Naive B cell (primary cell): Measurements from ENCODE around the gene TEX26. TPM values are rescaled to one million over a fixed set of nuclear protein-coding genes. Genes with fewer than 3 reads are reported as not detected.
A peak's percentile ranks its signal among the peaks of the same experiment; 100 is the strongest.

ENCODE experiments used
- ATAC-seq, 2 donors: fragments of 150-1000 bp; cut with Tn5 transposase; 2 replicates each; pipeline ENCODE4 v1.10.0; 2021; ENCODE audit warnings: low read depth in 2 of 2, mild to moderate bottlenecking in 2 of 2, moderate library complexity in 2 of 2
- DNase-seq: peaks from one replicate; pipeline ENCODE4 v3.0.0; 2022
- H3K27ac Mint-ChIP-seq, 6 donors: one replicate each; pipeline ENCODE4 v1.8.0; 2020 to 2022; ENCODE audit warnings: mild to moderate bottlenecking in 6 of 6, mixed read lengths in 6 of 6, moderate library complexity in 5 of 6, inconsistent platforms in 2 of 6
- H3K27me3 Mint-ChIP-seq, 3 donors: one replicate each; pipeline ENCODE4 v1.8.0; 2021 to 2022; ENCODE audit warnings: mixed read lengths in 3 of 3, mild to moderate bottlenecking in 1 of 3
- H3K36me3 Mint-ChIP-seq, 2 donors: one replicate each; pipeline ENCODE4 v1.8.0; 2020 to 2022; ENCODE audit warnings: mixed read lengths in 2 of 2, inconsistent platforms in 1 of 2, mild to moderate bottlenecking in 1 of 2
- H3K4me1 Mint-ChIP-seq, 3 donors: one replicate each; pipeline ENCODE4 v1.8.0; 2020 to 2022; ENCODE audit warnings: mixed read lengths in 3 of 3, inconsistent platforms in 1 of 3, mild to moderate bottlenecking in 1 of 3, moderate library complexity in 1 of 3
- H3K4me3 Mint-ChIP-seq, 8 donors: one replicate each; pipeline ENCODE4 v1.8.0; 2020 to 2022; ENCODE audit warnings: mild to moderate bottlenecking in 8 of 8, mixed read lengths in 8 of 8, moderate library complexity in 8 of 8, inconsistent platforms in 2 of 8
- H3K9me3 Mint-ChIP-seq, 7 donors: one replicate each; pipeline ENCODE4 v1.8.0; 2020 to 2022; ENCODE audit warnings: mixed read lengths in 7 of 7, mild to moderate bottlenecking in 5 of 7, inconsistent platforms in 2 of 7, moderate library complexity in 1 of 7
- polyA plus RNA-seq, 6 donors: library from polyadenylated mRNA; unstranded; fragments of 300-500 nt; fragmentation: Illumina TruSeq; gene quantifications; one replicate each; pipeline ENCODE4 v1.2.3, GENCODE V29; 2021; ENCODE audit warnings: low read depth in 6 of 6

TEX26 gene
- polyA plus RNA-seq, 6 donors from 2014 or later = not detected

DNA sequence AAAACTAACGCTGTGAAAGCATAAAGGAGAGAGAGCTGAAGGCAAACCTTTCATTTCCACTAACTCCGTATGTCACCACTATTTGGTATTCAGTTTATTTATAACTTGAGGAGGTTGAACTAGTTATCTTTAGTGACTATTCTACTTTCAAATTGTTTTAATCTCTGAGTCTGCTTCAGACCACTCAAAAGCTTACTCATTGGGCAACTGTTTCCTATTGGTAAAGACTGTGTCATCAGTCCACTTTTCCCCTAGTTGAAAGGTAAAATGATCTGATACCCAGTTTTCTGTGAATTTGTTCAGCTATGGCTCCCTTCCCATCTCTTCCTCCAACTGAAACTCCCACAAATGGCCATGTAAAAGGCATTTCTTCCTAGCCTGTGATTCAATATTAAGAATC, 39.1 kb downstream of the TEX26 start:
- Mint-ChIP-seq H3K27ac (no peak overlapping the region), H3K4me3 (no peak overlapping the region), H3K36me3 (no peaks in the 10 kb centered on the region), H3K9me3 (no peaks in the 10 kb centered on the region), H3K27me3 (peaks cover 28 to 58% (median 37%) of the 10 kb centered on the region in 3 donors), H3K4me1 (no peaks in the 10 kb centered on the region)
- no peak for DNase-seq
- no peak for ATAC-seq

DNA sequence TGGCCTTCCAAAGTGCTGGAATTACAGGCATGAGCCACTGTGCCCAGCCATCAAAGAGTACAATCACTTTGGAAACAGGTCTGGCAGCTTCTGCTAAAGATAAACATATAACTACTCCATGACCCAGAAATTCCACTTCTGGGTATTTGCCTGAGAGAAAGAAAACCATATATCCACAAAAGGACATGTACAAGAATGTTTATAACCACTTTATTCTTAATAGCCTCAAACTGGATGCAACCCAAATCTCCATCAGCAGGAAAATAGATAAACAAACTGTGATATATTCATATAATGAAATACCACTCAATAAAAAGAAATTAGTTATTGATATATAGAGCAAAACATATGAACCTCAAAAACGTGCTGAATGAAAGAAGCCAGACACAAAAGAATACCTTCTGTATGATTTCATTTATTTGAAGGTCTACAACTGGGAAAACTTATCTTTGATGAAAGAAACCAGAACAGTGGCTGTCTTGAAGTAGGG, 40.5 kb downstream of the TEX26 start:
- no peak for ATAC-seq
- no peak for DNase-seq
- H3K4me3 Mint-ChIP-seq = no peak overlapping the region
- H3K27ac Mint-ChIP-seq = no peak overlapping the region
- no peaks in the 10 kb centered on the region for H3K4me1 Mint-ChIP-seq
- peaks cover 26 to 53% (median 43%) of the 10 kb centered on the region in 3 donors for H3K27me3 Mint-ChIP-seq
- H3K9me3 Mint-ChIP-seq = no peaks in the 10 kb centered on the region
- no peaks in the 10 kb centered on the region for H3K36me3 Mint-ChIP-seq

DNA sequence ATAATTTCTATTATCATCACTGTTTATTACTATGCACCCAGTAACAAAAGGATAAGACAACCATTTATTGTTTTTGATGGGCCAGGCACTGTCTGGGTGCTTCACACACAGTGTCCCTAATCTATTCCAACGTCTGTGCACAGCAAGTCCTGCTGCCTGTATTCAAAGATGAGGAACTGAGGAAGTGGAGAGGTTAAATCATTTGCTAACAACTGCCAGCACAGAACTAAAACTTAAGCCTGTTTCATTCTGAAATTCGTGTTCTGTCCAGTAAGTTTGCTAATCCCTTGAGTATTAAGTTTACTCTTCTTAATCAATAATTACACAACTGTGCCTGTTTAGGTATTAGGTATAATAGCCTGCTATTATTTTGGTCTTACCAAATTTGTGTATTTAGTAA, 41.9 kb downstream of the TEX26 start:
- DNase-seq (no peak), ATAC-seq (no peak)
- Mint-ChIP-seq H3K4me1 (no peaks in the 10 kb centered on the region), H3K27ac (no peak overlapping the region), H3K27me3 (peaks cover 14 to 44% (median 38%) of the 10 kb centered on the region in 3 donors), H3K9me3 (no peaks in the 10 kb centered on the region), H3K36me3 (no peaks in the 10 kb centered on the region), H3K4me3 (no peak overlapping the region)

DNA sequence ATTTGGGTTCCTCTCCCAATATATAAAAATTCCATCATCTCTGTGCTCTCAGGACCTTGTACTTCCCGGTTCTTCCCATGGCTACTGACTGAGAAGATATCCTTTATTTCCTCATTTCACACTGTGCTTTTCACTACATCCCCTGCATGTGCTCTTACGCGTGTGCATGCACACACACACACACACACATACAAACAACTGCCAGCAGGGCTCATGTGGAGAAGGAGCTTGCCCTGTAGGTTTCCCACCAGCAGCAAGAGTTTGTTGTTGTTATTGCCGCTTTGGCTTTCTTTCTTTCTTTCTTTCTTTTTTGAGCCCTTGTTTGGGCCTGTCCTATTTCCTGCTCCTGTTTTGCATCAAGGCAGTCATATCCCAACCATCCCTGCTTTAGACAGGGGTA, 43.6 kb downstream of the TEX26 start:
- peaks cover 9 to 29% (median 28%) of the 10 kb centered on the region in 3 donors for H3K27me3 Mint-ChIP-seq
- H3K4me3 Mint-ChIP-seq = no peak overlapping the region
- H3K36me3 Mint-ChIP-seq = no peaks in the 10 kb centered on the region
- H3K9me3 Mint-ChIP-seq = no peaks in the 10 kb centered on the region
- ATAC-seq = no peak
- no peaks in the 10 kb centered on the region for H3K4me1 Mint-ChIP-seq
- H3K27ac Mint-ChIP-seq = no peak overlapping the region
- no peak for DNase-seq

DNA sequence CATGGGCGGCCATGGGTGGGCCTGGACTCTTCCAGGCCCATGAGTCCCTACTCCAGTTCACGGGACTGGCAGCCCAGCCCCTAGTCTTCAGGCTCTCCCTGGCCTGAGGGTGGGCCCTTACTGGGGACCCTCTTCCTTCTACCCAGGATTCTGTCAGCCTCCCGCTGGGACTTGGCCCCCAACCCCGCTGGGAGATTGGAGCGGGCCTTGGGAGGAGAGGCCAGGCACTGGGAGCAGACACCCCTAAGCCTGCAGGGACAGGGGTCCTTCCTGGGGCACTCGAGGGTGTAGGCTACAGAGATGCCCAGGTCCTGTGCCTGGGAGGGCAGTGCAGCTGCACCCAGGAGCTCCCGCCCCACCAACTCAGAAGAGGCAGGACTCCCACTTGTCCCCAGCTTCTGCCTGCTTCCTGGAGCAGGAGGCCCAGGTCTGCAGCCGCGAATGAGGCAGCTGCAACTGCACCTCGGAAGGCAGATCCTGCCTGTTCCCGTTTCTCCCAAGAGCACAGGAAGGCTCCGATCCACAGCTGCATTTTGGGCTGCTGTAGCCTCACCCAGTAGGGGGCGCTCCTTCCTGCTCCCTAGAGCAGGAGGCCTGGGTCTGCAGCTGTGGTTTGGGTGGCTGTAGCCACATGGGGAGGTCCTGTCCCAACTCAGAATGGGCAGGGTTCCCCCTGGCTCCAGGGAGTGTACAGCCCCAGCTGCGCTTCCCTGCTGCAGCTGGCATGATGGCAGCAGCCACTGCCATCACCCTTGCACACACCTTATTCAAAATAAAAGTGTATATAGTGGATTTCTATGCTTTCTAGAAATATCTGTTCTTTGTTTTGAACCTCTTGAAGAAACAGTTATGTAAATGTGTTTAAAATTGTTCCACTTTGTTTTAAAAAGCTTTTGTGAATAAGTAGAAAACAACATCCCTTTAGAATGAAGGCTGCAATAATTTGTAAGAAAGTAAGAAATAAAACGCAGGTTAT, 46.8 kb downstream of the TEX26 start:
- no peaks in the 10 kb centered on the region for H3K36me3 Mint-ChIP-seq
- peaks cover 0 to 3% (median 0%) of the 10 kb centered on the region in 7 donors for H3K9me3 Mint-ChIP-seq
- no peak for DNase-seq

DNA sequence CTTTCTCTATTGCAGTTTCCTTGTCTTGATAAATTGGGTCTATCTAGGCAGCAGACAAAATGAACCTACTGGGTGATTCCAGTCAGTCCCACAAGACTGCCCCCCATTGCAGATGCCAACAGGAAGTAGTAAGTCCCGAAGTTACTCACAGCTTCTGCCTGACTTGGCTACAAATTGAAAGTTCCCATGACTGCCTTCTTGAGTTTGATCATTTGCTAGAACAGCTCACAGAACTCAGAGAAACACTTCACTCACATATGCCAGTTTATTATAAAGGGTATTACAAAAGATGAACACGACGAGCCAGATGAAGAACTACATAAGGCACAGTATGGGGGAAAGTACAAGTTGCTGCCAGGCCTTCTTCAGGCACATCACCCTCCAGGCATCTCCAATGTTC, 50.0 kb downstream of the TEX26 start:
- Mint-ChIP-seq H3K9me3 (peaks cover 0 to 3% (median 0%) of the 10 kb centered on the region in 7 donors), H3K4me1 (no peaks in the 10 kb centered on the region), H3K4me3 (no peak overlapping the region), H3K27me3 (peaks cover 15 to 22% (median 20%) of the 10 kb centered on the region in 3 donors), H3K36me3 (no peaks in the 10 kb centered on the region), H3K27ac (no peak overlapping the region)
- no peak for DNase-seq
- ATAC-seq = no peak

More for the DNA sequence above, 46.8 kb downstream of the TEX26 start:
- no peak overlapping the region for H3K4me3 Mint-ChIP-seq
- H3K27ac Mint-ChIP-seq = no peak overlapping the region
- no peaks in the 10 kb centered on the region for H3K4me1 Mint-ChIP-seq
- H3K27me3 Mint-ChIP-seq = peaks cover 11 to 32% (median 21%) of the 10 kb centered on the region in 3 donors
- no peak for ATAC-seq

DNA sequence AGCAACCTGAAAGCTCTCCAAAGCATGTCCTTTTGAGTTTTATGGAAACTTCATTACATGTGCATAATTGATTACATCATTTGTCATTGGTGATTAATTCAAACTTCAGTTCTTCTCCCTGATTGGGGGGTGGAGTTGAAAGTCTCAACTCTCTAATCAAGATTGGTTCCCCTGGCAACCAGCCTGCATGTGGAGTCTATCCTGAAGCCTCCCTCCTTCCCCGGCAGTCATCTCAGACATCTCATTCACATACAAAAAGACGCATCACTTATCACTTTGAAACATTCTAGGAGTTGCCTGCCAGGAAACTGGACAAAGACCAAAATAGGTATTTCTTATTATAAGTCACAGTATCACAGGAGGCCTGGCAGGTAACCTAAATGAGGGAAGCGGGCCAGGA, 50.5 kb downstream of the TEX26 start:
- Mint-ChIP-seq H3K27me3 (peaks cover 15 to 26% (median 24%) of the 10 kb centered on the region in 3 donors), H3K4me3 (peak overlapping the region in 1 of 8 donors; percentile 51), H3K27ac (no peak overlapping the region), H3K36me3 (no peaks in the 10 kb centered on the region), H3K9me3 (peaks cover 0 to 3% (median 0%) of the 10 kb centered on the region in 7 donors), H3K4me1 (no peaks in the 10 kb centered on the region)
- ATAC-seq (no peak), DNase-seq (no peak)

DNA sequence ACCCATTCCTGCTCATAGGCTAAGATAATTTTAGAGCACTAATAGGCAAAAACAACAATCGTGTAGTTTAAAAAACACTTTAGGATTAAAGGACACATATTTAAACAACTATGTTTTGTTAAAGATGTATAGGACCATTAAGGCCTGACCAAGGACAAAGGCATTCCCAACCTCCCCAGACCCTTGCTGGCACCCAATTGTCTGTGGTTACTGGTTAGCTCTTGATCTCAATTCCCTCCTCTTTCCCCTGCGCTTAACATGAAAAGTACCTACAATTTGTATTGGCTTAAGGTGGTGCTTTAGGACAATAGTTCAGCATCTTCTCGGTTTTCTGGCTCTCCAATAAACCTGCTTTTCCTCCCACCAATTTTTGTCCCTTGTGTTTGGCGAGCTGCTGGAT, 51.0 kb downstream of the TEX26 start:
- H3K4me3 Mint-ChIP-seq = no peak overlapping the region
- H3K27ac Mint-ChIP-seq = no peak overlapping the region
- H3K36me3 Mint-ChIP-seq = no peaks in the 10 kb centered on the region
- peaks cover 0 to 3% (median 0%) of the 10 kb centered on the region in 7 donors for H3K9me3 Mint-ChIP-seq
- ATAC-seq (no peak), DNase-seq (no peak)
- peaks cover 15 to 25% (median 23%) of the 10 kb centered on the region in 3 donors for H3K27me3 Mint-ChIP-seq
- H3K4me1 Mint-ChIP-seq = no peaks in the 10 kb centered on the region

DNA sequence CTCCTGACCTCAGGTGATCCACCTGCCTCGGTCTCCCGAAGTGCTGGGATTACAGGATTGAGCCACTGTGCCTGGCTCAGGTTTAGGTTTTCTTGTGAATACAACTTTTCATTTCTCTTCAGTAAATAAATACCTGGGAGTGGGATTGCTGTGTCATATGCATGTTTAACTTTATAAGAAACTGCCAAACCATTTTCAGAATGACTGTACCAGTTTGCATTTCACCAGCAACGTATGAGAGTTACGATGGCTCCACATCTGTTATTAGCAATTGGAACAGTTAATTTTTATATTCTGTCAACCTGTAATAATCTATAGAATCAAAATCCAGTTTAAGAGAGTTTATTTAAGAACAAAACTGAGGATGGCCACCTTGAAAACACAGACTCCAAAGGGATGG, 52.2 kb downstream of the TEX26 start:
- Mint-ChIP-seq H3K27ac (no peak overlapping the region), H3K27me3 (peaks cover 15 to 23% (median 17%) of the 10 kb centered on the region in 3 donors), H3K36me3 (no peaks in the 10 kb centered on the region), H3K4me3 (no peak overlapping the region), H3K4me1 (no peaks in the 10 kb centered on the region), H3K9me3 (peaks cover 0 to 5% (median 1%) of the 10 kb centered on the region in 7 donors)
- DNase-seq = no peak
- no peak for ATAC-seq

DNA sequence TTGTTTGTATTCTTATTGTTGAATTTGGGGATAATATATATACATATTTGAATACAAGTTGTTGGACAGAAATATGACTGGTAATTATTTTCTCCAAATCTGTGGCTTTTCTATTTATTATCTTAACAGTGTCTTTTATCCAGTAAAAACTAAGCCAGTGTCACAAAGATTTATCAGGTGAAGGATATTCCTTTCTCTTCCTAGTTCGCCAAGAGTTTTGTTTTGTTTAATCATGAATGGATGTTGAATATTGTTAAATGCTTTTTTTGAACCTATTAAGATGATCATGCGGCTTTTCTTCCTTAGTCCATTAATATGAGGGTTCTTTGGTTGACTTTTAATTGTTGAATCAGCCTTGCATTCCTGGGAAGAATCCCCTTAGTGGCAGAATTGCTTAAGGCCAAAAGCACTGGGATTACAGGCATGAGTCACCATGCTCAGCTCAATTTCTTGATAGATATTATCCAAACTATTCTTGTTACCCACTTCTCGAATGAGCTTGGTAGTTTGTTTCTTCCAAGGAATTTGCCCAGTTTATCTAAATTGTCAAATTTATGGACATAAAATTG, 53.3 kb downstream of the TEX26 start:
- no peak for DNase-seq
- no peaks in the 10 kb centered on the region for H3K36me3 Mint-ChIP-seq
- ATAC-seq = no peak
- no peak overlapping the region for H3K4me3 Mint-ChIP-seq
- no peak overlapping the region for H3K27ac Mint-ChIP-seq
- H3K4me1 Mint-ChIP-seq = no peaks in the 10 kb centered on the region
- H3K27me3 Mint-ChIP-seq = peaks cover 15 to 29% (median 22%) of the 10 kb centered on the region in 3 donors
- peaks cover 0 to 11% (median 4%) of the 10 kb centered on the region in 7 donors for H3K9me3 Mint-ChIP-seq

DNA sequence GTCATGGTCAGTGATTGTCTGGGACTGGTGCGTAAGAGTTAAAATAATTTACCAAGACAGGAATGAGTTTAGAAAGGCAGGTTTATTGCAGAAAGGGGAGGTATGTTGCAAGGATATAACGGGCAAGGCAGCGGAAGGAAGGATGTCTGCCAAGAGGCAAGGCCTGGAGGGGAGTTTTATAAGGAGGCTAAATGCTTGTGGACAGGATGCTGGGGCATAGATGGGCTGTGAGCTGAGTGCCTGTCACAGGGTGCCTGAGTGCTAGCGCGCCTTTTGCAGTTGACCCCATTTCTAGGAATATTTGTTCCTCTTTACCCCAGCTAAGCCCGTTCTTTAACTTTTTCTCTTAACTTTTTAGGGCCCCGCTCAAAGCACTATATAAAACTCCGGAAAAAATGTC, 58.7 kb downstream of the TEX26 start:
- DNase-seq (no peak), ATAC-seq (no peak)
- Mint-ChIP-seq H3K27ac (no peak overlapping the region), H3K4me1 (no peaks in the 10 kb centered on the region), H3K4me3 (no peak overlapping the region), H3K36me3 (no peaks in the 10 kb centered on the region), H3K27me3 (peaks cover 10 to 34% (median 31%) of the 10 kb centered on the region in 3 donors), H3K9me3 (peaks cover 2 to 28% (median 5%) of the 10 kb centered on the region in 7 donors)

DNA sequence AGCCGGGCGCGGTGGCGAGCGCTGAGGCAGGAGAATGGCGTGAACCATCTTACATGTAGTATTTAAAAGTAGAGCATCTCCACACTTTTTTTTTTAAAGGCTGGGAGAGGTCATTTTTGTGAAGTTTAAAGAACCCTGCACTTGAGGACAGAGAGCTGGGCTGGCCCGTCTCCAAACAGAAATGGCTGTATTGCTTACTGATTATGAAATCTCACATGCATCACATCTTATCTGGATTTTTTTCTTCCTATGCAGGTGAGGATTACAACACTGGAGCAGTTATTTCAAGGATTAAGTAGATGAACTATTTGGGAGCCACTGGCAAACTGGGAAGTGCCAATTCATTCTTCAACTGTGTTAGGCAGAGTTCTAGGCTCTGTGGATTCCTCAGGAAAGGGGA, 59.5 kb downstream of the TEX26 start:
- Mint-ChIP-seq H3K4me3 (no peak overlapping the region), H3K9me3 (peaks cover 2 to 28% (median 5%) of the 10 kb centered on the region in 7 donors), H3K4me1 (no peaks in the 10 kb centered on the region), H3K27me3 (peaks cover 3 to 32% (median 31%) of the 10 kb centered on the region in 3 donors), H3K27ac (no peak overlapping the region), H3K36me3 (no peaks in the 10 kb centered on the region)
- no peak for ATAC-seq
- DNase-seq = no peak

DNA sequence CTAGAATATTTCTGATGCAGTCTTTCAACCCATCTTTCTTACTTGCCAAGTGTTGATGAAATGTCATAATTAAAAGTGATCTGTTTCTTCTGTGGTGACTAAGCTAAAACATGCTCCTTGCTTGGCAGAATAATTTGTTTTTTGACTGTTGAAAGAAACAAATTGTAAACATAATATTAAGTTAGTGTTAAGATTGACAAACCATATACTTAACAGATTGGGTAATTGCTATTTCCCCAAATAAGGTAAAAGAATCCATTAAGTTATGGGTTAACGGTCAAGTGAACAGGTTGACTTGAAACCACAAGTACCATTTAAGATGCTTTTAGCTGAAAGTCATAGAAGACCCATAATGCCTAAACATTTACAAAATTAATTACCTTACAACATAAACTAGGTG, 62.9 kb downstream of the TEX26 start:
- Mint-ChIP-seq H3K27ac (no peak overlapping the region), H3K27me3 (peaks cover 4 to 27% (median 13%) of the 10 kb centered on the region in 3 donors), H3K9me3 (peaks cover 0 to 21% (median 3%) of the 10 kb centered on the region in 7 donors), H3K4me1 (no peaks in the 10 kb centered on the region), H3K36me3 (no peaks in the 10 kb centered on the region), H3K4me3 (no peak overlapping the region)
- no peak for DNase-seq
- ATAC-seq = no peak

DNA sequence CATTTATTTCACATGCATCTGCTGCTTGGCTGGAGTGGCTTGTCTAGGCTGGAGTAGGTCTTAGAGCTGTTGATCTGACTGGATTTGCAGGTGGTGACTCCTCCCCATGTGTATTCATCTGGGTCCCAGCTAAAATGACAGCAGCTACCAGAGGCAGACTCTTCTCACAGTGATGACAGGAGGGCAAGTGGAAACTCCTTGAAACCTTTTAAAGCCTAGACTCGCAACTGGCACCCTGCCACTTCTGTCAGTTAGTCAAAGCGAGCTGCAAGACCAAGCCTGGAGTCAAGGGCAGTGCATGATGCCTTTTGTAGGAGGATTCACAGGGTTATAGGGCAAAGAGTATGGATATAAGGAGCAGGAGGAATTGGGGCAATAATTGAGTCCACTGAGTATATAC, 65.2 kb downstream of the TEX26 start:
- H3K4me3 Mint-ChIP-seq = no peak overlapping the region
- no peak overlapping the region for H3K27ac Mint-ChIP-seq
- peaks cover 0 to 8% (median 2%) of the 10 kb centered on the region in 7 donors for H3K9me3 Mint-ChIP-seq

More for the DNA sequence above, 65.2 kb downstream of the TEX26 start:
- Mint-ChIP-seq H3K36me3 (no peaks in the 10 kb centered on the region), H3K4me1 (no peaks in the 10 kb centered on the region), H3K27me3 (peaks cover 8 to 23% (median 13%) of the 10 kb centered on the region in 3 donors)
- DNase-seq = no peak
- no peak for ATAC-seq
